Inferior parietal cortex (tissue), 1 donor: ENCODE measurements around the gene OLIG2.

Source experiments
- DNase-seq: peaks from one replicate; pipeline ENCODE4 v3.0.0-alpha.2; 2016; ENCODE audit errors: extremely low spot score

OLIG2 gene

DNA sequence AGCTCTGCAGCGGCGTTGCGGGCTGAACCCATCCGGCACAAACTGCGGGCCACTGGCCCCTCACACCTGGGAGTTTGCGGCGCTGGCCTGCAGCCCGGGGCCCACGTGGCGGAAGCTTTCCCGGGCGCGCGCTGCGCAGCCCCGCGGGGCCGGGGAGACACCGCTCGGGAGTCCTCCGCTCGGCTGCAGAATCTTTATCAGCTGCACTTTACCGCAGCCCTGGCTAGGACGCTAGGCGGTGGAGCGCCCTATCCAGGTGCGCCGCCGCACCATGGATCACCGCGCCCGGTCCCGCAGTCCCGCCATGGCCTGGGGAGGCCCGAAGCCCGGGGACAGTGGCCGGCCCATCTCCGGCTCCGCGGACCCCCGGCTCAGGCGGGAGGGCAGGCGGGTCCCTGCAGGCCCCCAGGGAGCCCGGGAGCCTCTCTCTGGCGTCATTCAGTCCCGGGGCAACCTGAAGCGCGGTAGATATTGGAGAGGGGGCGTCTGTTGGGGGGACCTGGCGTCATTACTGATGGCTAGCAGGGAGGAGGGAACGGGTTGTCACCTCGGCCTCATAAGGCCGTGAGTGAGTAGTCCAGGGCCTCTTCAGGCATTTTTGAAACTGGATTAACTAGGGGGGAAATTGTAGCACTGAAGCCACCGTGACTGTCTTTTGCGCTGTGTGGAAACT is 5.7 kb upstream of the OLIG2 start:
- no peak for DNase-seq

DNA sequence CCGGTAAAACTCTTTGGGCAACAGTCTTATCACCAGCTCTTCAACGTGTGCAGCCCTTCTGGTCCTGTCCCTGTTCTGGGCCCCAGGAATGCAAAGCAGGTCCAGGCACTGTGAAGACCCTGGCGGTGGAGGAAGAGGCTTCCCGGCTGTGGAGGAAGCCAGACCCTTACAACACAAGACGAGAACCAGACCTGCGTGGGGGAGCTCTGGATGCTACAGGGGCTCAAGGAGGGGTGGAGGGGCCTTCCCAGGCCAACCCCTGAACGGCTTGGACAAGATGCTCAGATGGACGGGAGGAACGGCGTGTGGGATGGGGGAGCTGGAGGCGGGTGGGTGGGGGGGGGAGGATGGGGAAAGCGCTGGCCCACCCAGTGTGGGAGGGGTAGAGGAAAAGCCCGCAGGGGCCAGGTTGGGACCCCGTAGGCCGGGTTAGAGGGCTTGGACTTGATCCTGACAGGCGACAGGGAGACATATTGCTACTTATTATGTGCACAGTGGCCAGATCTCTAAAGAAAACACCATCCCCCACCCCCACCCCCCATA is 5.1 kb upstream of the OLIG2 start:
- no peak for DNase-seq

DNA sequence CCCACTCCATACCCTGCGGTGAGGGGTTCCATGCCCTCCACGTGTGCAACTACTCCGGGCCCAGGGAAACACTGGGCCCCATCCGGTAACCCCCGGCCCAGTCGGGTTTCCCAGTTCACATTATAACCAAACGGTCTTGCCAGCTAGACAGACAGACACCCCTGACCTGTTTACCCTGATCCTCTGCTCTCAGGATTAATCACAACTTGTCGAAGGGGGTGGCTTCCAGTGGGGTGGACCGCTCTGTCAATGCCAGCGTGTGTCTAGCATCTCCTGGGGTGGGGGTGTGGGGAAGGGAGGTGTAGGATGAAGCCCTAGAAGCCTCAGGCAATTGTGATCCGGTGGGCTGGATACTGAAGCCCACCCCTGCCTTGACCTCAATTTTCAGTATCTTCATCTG is 4.6 kb upstream of the OLIG2 start:
- DNase-seq: no peak

DNA sequence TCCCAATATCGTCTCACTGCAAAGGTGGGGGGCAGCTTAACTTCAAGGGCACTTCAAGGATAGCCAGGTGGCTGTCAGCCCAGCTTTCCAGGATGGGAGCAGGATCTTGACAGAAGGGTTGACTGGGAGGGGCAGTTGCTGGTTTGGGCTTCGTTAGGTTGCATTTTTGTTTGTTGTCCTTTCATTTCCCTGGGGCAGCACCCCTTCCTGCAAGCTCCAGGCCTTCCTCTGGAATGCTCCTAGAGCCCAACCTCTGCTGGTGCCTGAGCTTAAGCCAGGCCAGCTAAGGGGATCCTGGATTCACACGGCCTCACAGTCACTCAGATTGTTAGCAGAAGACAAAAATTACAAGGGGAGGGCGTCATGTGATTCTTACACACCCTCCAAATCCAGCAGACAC is 4.1 kb upstream of the OLIG2 start:
- DNase-seq: no peak

DNA sequence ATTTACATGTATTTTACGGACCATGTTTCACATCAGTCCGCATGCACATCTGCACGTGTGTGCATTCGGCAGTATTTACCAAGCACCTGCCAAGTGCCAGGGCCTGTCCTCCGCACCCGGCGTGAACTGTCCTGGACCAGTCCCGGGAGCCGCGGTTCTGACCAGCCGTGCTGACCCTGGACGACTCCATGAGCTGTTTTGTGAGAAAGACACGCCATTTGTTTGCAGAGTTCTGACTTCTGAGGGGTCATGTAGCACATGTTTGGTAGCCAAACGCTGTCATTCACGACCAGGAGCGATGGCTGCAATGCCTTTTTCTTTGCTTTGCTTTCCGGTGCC is 3.3 kb upstream of the OLIG2 start:
- DNase-seq: no peak

DNA sequence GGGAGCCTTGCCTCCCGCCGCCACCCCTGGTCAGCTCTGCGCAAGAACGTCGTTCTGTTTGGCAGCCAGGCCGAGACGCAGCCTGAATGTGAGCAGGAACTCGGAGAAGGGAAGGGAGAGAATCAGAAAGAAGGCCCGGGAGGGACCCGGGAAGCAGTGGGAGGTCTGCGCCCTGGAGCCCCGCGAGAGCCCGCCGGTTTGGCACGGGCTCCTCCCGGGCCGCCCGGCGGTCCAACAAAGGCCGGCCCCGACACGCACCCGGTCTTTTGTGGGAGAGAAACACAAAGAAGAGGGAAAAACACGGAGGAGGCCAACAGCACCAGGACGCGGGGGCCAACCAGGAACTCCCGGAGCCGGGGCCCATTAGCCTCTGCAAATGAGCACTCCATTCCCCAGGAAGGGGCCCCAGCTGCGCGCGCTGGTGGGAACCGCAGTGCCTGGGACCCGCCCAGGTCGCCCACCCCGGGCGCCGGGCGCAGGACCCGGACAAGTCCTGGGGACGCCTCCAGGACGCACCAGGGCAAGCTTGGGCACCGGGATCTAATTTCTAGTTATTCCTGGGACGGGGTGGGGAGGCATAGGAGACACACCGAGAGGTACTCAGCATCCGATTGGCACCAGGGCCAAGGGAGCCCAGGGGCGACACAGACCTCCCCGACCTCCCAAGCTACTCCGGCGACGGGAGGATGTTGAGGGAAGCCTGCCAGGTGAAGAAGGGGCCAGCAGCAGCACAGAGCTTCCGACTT is 2.7 kb upstream of the OLIG2 start:
- DNase-seq: no peak

DNA sequence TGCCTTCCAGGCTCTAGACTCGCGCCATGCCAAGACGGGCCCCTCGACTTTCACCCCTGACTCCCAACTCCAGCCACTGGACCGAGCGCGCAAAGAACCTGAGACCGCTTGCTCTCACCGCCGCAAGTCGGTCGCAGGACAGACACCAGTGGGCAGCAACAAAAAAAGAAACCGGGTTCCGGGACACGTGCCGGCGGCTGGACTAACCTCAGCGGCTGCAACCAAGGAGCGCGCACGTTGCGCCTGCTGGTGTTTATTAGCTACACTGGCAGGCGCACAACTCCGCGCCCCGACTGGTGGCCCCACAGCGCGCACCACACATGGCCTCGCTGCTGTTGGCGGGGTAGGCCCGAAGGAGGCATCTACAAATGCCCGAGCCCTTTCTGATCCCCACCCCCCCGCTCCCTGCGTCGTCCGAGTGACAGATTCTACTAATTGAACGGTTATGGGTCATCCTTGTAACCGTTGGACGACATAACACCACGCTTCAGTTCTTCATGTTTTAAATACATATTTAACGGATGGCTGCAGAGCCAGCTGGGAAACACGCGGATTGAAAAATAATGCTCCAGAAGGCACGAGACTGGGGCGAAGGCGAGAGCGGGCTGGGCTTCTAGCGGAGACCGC is 2.0 kb upstream of the OLIG2 start:
- DNase-seq: no peak

DNA sequence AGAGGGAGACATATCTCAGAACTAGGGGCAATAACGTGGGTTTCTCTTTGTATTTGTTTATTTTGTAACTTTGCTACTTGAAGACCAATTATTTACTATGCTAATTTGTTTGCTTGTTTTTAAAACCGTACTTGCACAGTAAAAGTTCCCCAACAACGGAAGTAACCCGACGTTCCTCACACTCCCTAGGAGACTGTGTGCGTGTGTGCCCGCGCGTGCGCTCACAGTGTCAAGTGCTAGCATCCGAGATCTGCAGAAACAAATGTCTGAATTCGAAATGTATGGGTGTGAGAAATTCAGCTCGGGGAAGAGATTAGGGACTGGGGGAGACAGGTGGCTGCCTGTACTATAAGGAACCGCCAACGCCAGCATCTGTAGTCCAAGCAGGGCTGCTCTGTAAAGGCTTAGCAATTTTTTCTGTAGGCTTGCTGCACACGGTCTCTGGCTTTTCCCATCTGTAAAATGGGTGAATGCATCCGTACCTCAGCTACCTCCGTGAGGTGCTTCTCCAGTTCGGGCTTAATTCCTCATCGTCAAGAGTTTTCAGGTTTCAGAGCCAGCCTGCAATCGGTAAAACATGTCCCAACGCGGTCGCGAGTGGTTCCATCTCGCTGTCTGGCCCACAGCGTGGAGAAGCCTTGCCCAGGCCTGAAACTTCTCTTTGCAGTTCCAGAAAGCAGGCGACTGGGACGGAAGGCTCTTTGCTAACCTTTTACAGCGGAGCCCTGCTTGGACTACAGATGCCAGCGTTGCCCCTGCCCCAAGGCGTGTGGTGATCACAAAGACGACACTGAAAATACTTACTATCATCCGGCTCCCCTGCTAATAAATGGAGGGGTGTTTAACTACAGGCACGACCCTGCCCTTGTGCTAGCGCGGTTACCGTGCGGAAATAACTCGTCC is 1.3 kb upstream of the OLIG2 start:
- DNase-seq: no peak

DNA sequence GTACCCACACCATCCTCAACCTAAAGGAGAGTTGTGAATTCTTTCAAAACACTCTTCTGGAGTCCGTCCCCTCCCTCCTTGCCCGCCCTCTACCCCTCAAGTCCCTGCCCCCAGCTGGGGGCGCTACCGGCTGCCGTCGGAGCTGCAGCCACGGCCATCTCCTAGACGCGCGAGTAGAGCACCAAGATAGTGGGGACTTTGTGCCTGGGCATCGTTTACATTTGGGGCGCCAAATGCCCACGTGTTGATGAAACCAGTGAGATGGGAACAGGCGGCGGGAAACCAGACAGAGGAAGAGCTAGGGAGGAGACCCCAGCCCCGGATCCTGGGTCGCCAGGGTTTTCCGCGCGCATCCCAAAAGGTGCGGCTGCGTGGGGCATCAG is 638 bp upstream of the OLIG2 start:
- no peak for DNase-seq

DNA sequence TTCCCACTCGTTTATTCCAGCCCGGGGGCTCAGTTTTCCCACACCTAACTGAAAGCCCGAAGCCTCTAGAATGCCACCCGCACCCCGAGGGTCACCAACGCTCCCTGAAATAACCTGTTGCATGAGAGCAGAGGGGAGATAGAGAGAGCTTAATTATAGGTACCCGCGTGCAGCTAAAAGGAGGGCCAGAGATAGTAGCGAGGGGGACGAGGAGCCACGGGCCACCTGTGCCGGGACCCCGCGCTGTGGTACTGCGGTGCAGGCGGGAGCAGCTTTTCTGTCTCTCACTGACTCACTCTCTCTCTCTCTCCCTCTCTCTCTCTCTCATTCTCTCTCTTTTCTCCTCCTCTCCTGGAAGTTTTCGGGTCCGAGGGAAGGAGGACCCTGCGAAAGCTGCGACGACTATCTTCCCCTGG is 716 bp downstream of the OLIG2 start:
- DNase-seq: no peak

DNA sequence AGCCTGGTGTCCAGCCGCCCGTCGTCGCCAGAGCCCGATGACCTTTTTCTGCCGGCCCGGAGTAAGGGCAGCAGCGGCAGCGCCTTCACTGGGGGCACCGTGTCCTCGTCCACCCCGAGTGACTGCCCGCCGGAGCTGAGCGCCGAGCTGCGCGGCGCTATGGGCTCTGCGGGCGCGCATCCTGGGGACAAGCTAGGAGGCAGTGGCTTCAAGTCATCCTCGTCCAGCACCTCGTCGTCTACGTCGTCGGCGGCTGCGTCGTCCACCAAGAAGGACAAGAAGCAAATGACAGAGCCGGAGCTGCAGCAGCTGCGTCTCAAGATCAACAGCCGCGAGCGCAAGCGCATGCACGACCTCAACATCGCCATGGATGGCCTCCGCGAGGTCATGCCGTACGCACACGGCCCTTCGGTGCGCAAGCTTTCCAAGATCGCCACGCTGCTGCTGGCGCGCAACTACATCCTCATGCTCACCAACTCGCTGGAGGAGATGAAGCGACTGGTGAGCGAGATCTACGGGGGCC is 1.2 kb downstream of the OLIG2 start:
- no peak for DNase-seq

DNA sequence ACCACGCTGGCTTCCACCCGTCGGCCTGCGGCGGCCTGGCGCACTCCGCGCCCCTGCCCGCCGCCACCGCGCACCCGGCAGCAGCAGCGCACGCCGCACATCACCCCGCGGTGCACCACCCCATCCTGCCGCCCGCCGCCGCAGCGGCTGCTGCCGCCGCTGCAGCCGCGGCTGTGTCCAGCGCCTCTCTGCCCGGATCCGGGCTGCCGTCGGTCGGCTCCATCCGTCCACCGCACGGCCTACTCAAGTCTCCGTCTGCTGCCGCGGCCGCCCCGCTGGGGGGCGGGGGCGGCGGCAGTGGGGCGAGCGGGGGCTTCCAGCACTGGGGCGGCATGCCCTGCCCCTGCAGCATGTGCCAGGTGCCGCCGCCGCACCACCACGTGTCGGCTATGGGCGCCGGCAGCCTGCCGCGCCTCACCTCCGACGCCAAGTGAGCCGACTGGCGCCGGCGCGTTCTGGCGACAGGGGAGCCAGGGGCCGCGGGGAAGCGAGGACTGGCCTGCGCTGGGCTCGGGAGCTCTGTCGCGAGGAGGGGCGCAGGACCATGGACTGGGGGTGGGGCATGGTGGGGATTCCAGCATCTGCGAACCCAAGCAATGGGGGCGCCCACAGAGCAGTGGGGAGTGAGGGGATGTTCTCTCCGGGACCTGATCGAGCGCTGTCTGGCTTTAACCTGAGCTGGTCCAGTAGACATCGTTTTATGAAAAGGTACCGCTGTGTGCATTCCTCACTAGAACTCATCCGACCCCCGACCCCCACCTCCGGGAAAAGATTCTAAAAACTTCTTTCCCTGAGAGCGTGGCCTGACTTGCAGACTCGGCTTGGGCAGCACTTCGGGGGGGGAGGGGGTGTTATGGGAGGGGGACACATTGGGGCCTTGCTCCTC is 1.9 kb downstream of the OLIG2 start:
- no peak for DNase-seq

DNA sequence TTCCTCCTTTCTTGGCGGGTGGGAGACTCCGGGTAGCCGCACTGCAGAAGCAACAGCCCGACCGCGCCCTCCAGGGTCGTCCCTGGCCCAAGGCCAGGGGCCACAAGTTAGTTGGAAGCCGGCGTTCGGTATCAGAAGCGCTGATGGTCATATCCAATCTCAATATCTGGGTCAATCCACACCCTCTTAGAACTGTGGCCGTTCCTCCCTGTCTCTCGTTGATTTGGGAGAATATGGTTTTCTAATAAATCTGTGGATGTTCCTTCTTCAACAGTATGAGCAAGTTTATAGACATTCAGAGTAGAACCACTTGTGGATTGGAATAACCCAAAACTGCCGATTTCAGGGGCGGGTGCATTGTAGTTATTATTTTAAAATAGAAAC is 2.5 kb downstream of the OLIG2 start:
- no peak for DNase-seq

DNA sequence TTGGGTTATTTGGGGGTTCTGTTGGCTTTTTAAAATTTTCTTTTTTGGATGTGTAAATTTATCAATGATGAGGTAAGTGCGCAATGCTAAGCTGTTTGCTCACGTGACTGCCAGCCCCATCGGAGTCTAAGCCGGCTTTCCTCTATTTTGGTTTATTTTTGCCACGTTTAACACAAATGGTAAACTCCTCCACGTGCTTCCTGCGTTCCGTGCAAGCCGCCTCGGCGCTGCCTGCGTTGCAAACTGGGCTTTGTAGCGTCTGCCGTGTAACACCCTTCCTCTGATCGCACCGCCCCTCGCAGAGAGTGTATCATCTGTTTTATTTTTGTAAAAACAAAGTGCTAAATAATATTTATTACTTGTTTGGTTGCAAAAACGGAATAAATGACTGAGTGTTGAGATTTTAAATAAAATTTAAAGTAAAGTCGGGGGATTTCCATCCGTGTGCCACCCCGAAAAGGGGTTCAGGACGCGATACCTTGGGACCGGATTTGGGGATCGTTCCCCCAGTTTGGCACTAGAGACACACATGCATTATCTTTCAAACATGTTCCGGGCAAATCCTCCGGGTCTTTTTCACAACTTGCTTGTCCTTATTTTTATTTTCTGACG is 3.1 kb downstream of the OLIG2 start:
- no peak for DNase-seq

DNA sequence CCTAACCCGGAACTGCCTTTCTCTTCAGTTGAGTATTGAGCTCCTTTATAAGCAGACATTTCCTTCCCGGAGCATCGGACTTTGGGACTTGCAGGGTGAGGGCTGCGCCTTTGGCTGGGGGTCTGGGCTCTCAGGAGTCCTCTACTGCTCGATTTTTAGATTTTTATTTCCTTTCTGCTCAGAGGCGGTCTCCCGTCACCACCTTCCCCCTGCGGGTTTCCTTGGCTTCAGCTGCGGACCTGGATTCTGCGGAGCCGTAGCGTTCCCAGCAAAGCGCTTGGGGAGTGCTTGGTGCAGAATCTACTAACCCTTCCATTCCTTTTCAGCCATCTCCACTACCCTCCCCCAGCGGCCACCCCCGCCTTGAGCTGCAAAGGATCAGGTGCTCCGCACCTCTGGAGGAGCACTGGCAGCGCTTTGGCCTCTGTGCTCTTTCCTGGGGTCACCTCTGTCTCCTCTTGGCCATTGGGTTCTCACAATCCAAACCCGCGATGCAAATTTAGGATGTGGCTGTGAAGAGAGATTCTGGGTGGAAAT is 3.7 kb downstream of the OLIG2 start:
- DNase-seq: no peak

DNA sequence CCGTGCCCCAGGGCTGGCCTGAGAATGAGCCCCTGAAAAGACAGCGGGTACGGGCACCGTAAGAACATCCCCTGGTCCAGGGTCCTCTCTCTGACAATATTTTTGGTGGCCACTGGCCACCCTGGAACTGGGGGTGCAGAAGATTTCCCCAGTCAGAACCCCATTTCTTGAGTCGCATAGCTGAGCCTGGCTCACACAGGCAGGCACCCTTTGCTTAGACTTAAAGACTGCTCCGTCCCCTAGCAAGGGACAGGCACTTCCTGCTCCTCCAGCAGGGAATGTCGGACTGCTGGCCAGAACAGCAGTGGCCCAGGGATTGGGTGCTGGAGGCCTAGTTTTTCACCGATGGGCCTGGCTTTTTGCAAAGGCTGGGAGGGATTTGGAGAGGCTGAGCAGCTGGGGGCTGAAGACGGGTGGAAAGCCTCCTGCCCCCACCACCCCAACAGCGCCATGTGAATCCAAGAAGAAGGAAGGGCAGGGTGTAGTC is 4.3 kb downstream of the OLIG2 start:
- DNase-seq: no peak

DNA sequence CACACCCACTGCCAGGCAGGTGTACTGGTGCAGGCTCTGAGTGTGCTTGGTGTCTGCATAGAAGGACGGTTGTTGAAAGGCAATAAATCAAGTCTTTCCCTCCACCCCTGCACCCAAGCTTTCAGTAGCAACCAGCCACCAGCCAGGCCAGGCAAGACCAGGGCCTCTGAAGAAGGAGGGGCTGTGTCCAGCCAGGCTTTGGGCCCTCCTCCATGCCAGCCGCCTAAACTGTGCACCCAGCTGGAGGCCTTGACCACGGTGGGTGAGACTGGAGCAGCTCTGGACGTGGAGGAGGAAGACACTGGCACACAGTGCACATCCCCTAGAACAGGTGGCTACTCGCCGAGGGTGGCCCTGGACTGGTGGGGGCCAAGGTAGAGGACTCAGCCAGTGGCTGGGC is 4.9 kb downstream of the OLIG2 start:
- no peak for DNase-seq

DNA sequence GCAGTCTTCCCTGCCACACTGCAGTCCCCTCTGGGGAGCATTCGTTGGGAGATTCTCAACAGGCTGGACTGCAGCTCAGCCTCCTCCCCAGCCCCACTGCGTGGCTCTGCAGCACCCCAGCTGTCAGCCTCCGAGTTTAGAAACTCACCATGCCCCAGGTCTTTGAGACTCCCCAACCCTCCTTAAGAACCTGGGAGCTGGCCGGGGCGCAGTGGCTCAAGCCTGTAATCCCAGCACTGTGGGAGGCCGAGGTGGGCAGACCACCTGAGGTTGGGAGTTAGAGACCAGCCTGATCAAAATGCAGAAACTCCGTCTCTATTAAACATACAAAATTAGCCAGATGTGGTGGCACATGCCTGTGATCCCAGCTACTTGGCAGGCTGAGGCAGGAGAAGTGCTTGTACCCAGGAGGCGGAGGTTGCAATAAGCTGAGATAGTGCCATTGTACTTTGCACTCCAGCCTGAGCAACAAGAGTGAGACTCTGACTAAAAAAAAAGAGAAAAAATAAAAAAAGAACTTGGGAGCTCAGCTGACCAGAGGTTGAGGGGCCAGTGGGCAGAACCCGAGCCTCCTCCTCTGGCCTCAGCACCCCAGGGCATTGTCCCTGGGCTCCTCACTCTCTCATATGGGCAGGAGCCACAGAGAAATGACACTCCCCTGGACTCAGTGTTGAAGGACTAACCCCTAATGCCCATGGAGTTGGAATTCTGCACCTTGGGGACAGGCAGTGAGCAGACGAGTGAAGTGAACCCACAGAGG is 5.6 kb downstream of the OLIG2 start:
- no peak for DNase-seq

DNA sequence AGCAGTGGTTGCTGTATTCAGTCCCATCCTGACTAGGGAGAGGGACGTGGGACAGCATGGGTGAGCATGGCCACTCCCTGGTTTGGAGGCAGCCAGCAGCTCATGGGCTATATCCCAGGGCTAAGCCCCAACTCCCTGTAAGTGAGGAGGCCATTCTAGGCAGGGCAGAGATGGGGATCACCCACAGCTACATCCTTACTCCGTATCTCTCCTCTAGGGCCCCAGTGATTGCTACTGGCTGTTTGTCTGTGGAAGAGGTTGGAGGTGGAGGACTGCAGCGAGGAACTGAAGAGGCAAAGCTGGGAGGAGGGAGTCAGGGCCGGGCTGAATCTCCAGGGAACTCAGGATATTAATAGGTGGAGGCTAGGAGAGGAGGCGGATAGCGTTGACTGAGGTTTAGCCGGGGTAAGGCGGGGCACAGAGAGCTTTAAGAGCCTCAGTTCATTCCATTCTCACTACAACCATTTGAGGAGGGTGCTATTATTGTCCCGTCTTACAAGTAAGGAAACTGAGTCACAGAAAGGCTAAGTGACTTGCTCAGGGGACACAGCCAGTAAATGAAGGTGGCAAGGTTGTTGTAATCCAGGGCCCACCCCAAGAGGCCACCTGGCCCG is 6.8 kb downstream of the OLIG2 start:
- DNase-seq: no peak
